ENCODE results near the gene SLC24A4. TPM values are rescaled to one million over a fixed set of nuclear protein-coding genes. Genes with fewer than 3 reads are reported as not detected.

SLC24A4 gene
- total and polyA plus RNA-seq, 2 of the 4 experiments (the other 2 are of a cell fraction) = not detected

DNA sequence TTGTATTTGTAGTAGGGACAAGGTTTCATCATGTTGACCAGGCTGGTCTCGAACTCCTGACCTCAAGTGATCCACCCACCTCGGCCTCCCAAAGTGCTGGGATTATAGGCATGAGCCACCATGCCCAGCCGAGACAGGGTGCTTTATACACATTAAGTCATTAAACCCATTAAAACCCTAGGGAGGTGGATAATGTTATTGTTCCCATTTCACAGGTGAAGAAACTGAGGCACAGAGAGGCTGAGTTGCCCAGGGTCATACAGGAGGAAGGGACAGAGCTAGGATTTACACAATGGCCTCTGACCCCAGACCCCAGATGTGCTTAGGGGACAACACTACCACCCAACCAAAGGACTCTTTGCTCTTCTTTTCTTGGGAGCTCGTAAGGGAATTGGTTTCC lies 139.6 kb downstream of the SLC24A4 start:
- no peaks in the 10 kb centered on the region for H4K20me1 ChIP-seq (ENCODE audit: insufficient read depth, low read length)
- H3K9me1 ChIP-seq (ENCODE audit: insufficient read depth, low read length) = peaks cover 13% of the 10 kb centered on the region
- H2AK9ac ChIP-seq (replicated peaks; ENCODE audit: low read depth, low read length, poor library complexity) = no peak overlapping the region
- no peaks in the 10 kb centered on the region for H3K36me3 ChIP-seq (ENCODE audit: control insufficient read depth, insufficient read depth, low read length)
- H3K23ac ChIP-seq (ENCODE audit: low read depth, low read length) = no peak overlapping the region
- H2AFZ ChIP-seq (replicated peaks; ENCODE audit: low read length, poor library complexity) = no peak overlapping the region
- WGBS, 2 experiments (ENCODE audit: extremely low coverage in 2 of 2, insufficient read length in 1 of 2) = no CpG with 5 or more reads among the region's 4 CpGs
- H4K8ac ChIP-seq (ENCODE audit: low read depth in 2 of 2, low read length in 2 of 2) = no peak overlapping the region
- H3K4me1 ChIP-seq (ENCODE audit: control insufficient read depth, insufficient read depth, low read length) = peaks cover 6% of the 10 kb centered on the region
- no peak overlapping the region for H3K4me3 ChIP-seq (ENCODE audit: insufficient read depth, low read depth, low read length)
- 0 out of 2 replicates have a peak overlapping the region, but pooled peaks have one; percentile 20 for H2BK20ac ChIP-seq (ENCODE audit: low read depth, low read length)
- H2AK5ac ChIP-seq (ENCODE audit: low read depth, low read length) = no peak overlapping the region
- ChIA-PET CTCF (interaction anchor here (2.5 kb wide), 1 partner anchor 10 kb away, joined by 15 read pairs; no protein-coding TSS in a partner anchor), POLR2A (ENCODE audit: unreplicated experiment) (no interaction called here)
- H3K18ac ChIP-seq (ENCODE audit: low read depth, low read length) = no peak overlapping the region
- dilution Hi-C loops (cut with HindIII; ENCODE audit: low sequenced_read_pairs, unreplicated experiment) = no loop called here
- H3K56ac ChIP-seq (ENCODE audit: extremely low read depth, insufficient read depth, low read length) = no peak overlapping the region
- no peaks in the 10 kb centered on the region for H3K27me3 ChIP-seq (ENCODE audit: control insufficient read depth, insufficient read depth, low read length)
- no peak for DNase-seq
- no peaks in the 10 kb centered on the region for H3K79me1 ChIP-seq (ENCODE audit: low read depth in 1 of 2, low read length in 2 of 2)
- 0 out of 3 replicates have a peak overlapping the region, but pooled peaks have one; percentile 39 for H2BK15ac ChIP-seq (ENCODE audit: low read depth, low read length)
- H4K5ac ChIP-seq (ENCODE audit: low read depth, low read length) = no peak overlapping the region
- H3K4me2 ChIP-seq (ENCODE audit: low read depth, low read length) = no peak overlapping the region
- peaks cover 2% of the 10 kb centered on the region; the same call in 1 of the 2 replicates for H3K9me3 ChIP-seq (ENCODE audit: control insufficient read depth, insufficient read depth, low read length)
- no peak overlapping the region for H3K14ac ChIP-seq (replicated peaks; ENCODE audit: low read depth, low read length)
- no peak overlapping the region for H3K9ac ChIP-seq (ENCODE audit: low read depth, low read length)
- no peak for TF ChIP-seq SMC3 (IDR thresholded peaks at IDR 0.05; ENCODE audit: low read depth, low read length)
- no peak for TF ChIP-seq RAD21 (IDR thresholded peaks at IDR 0.05; ENCODE audit: low read length)
- TF ChIP-seq RCOR1 (IDR thresholded peaks at IDR 0.05; ENCODE audit: insufficient replicate concordance, low read length) = no peak
- no peak for TF ChIP-seq USF2 (IDR thresholded peaks at IDR 0.05; ENCODE audit: low read depth, low read length)
- TF ChIP-seq CEBPB (IDR thresholded peaks at IDR 0.05; ENCODE audit: low read depth, low read length) = no peak
- TF ChIP-seq MAZ (IDR thresholded peaks at IDR 0.05; ENCODE audit: borderline replicate concordance, low read depth, low read length) = no peak
- TF ChIP-seq FOS (IDR thresholded peaks at IDR 0.05; ENCODE audit: low read depth, low read length) = no peak
- no peak for TF ChIP-seq POLR2A (IDR thresholded peaks at IDR 0.05; ENCODE audit: low read depth, low read length)
- TF ChIP-seq MXI1 (IDR thresholded peaks at IDR 0.05; ENCODE audit: borderline replicate concordance, low read depth, low read length) = no peak
- TF ChIP-seq ELK1 (IDR thresholded peaks at IDR 0.05; ENCODE audit: borderline replicate concordance, low read depth, low read length) = no peak
- TF ChIP-seq CTCF (conservative IDR thresholded peaks at IDR 0.05; ENCODE audit: low read depth, low read length) = no peak
- no peak for TF ChIP-seq RFX5 (IDR thresholded peaks at IDR 0.05; ENCODE audit: low read depth, low read length)
- TF ChIP-seq MAFK (IDR thresholded peaks at IDR 0.05; ENCODE audit: low read depth, low read length) = no peak
- no peak for TF ChIP-seq CHD1 (IDR thresholded peaks at IDR 0.05; ENCODE audit: low read depth, low read length)
- H4K91ac ChIP-seq (ENCODE audit: insufficient read depth, low read depth, low read length) = no peak overlapping the region
- H2BK120ac ChIP-seq (ENCODE audit: low read depth, low read length) = no peak overlapping the region
- H2BK5ac ChIP-seq (ENCODE audit: low read depth, low read length, poor library complexity, severe bottlenecking) = no peak overlapping the region
- BruUV-seq (replicated peaks) = no TSS peak
- no peak for ATAC-seq (ENCODE audit: low read depth)
- in situ Hi-C loops (cut with MboI; ENCODE audit: low sequenced_read_pairs) = no loop called here
- no peak overlapping the region for H3K27ac ChIP-seq (ENCODE audit: insufficient read depth, low read length)
- intact Hi-C loops (cut with micrococcal nuclease) = no loop called here
- no peak overlapping the region for H3K4ac ChIP-seq (ENCODE audit: low read depth, low read length)

All from IMR-90 (cell line).